ENCODE measurements around the gene RPTOR.

- TF ChIP-seq CTCF (conservative IDR thresholded peaks at IDR 0.05; ENCODE audit: low read length) (no peak), EZH2phosphoT487 (IDR thresholded peaks at IDR 0.05; ENCODE audit: borderline replicate concordance, low read depth, low read length) (no peak)
Observed at GRCh38 chr17:80843741-80844156, 299.1 kb downstream of the RPTOR start.

All from OCI-LY7 (cell line).